A549 (cell line): ENCODE data around the gene PADI4. TPM values are rescaled to one million over a fixed set of nuclear protein-coding genes. Genes with fewer than 3 reads are reported as not detected.

Source experiments
- ATAC-seq, 2 experiments: fragments of 200-7000 bp in 1 of 2; fragments of >200 bp in 1 of 2; cut with Nextera tagmentation in 1 of 2; cut with Tn5 transposase in 1 of 2; 3 replicates each; pipeline versions ENCODE4 v1.8.0 to v1.9.1; 2018 to 2020; ENCODE audit warnings: mild to moderate bottlenecking in 1 of 2, moderate library complexity in 1 of 2
- CTCF ChIA-PET: fragments of 300-600 bp; sonication (Branson Sonifier 250); formaldehyde crosslinking; extraction: SDS; loops from one replicate; lab custom pipeline; 2021; ENCODE audit warnings: antibody characterized with exemption, inconsistent platforms; lab: Yijun Ruan, JAX
- POLR2A ChIA-PET: fragments of 350-600 bp; formaldehyde crosslinking; extraction: SDS; loops from one replicate; lab custom pipeline; 2021; ENCODE audit warnings: antibody characterized with exemption, inconsistent platforms; lab: Yijun Ruan, JAX
- DNase-seq, 2 experiments: peaks; one replicate each; pipeline versions ENCODE4 v3.0.0 to v3.0.0-alpha.2; 2011 to 2016; ENCODE audit warnings: low read depth in 1 of 2, low spot score in 1 of 2
- FAIRE-seq: peaks from 2 replicates; lab custom pipeline; 2011; peaks lifted over from hg19 to GRCh38; lab: Jason Lieb, UNC
- H3K27ac ChIP-seq, 2 experiments: fragments of >200 bp; sonication (Bioruptor Twin); formaldehyde crosslinking; 3 replicates each; pipeline ENCODE4 v1.5.1; 2016 to 2017
- H3K4me1 ChIP-seq: fragments of >200 bp; sonication (Bioruptor Twin); formaldehyde crosslinking; 3 replicates; pipeline ENCODE4 v1.6.1; 2016
- H3K4me2 ChIP-seq: fragments of >200 bp; sonication (Bioruptor Twin); formaldehyde crosslinking; 3 replicates; pipeline ENCODE4 v1.6.1; 2016
- H3K4me3 ChIP-seq: fragments of >200 bp; sonication (Bioruptor Twin); formaldehyde crosslinking; 3 replicates; pipeline ENCODE4 v1.5.1; 2016
- H3K9me3 ChIP-seq: fragments of >200 bp; sonication (Bioruptor Twin); formaldehyde crosslinking; 3 replicates; pipeline ENCODE4 v1.6.1; 2016
- ATOH8 ChIP-seq: fragments of 250-450 bp; sonication (Bioruptor Pico); IDR thresholded peaks from 2 replicates; pipeline ENCODE4 v1.5.0; 2020; ENCODE audit warnings: low read depth, mild to moderate bottlenecking, moderate library complexity
- CBX2 ChIP-seq: fragments of 200-600 bp; sonication (generic); IDR thresholded peaks from 2 replicates; pipeline ENCODE4 v1.6.1; 2016; ENCODE audit warnings: low read depth, mild to moderate bottlenecking, borderline replicate concordance
- CHD2 ChIP-seq: fragments of 150-350 bp; IDR thresholded peaks from 2 replicates; pipeline ENCODE4 v1.6.1; 2014; ENCODE audit warnings: low read length; ENCODE audit not compliant: partially characterized antibody
- ESRRA ChIP-seq: fragments of 150-350 bp; IDR thresholded peaks from 2 replicates; pipeline ENCODE4 v1.6.1; 2014; ENCODE audit warnings: mild to moderate bottlenecking, low read length, borderline replicate concordance
- FOSB ChIP-seq: fragments of 250-450 bp; sonication (Bioruptor Pico); IDR thresholded peaks from 2 replicates; pipeline ENCODE4 v1.5.0; 2020; ENCODE audit warnings: mild to moderate bottlenecking, moderate library complexity
- FOXS1 ChIP-seq: fragments of 250-450 bp; sonication (Bioruptor Pico); IDR thresholded peaks from 2 replicates; pipeline ENCODE4 v1.5.0; 2020; ENCODE audit warnings: mild to moderate bottlenecking, moderate library complexity
- HDAC2 ChIP-seq: fragments of 200-600 bp; sonication (generic); IDR thresholded peaks from 2 replicates; pipeline ENCODE4 v1.6.1; 2016
- HOXA7 ChIP-seq: fragments of 250-450 bp; sonication (Bioruptor Pico); IDR thresholded peaks from 2 replicates; pipeline ENCODE4 v1.5.0; 2020; ENCODE audit warnings: mild to moderate bottlenecking, moderate library complexity
- MAX ChIP-seq: IDR thresholded peaks from 2 replicates; pipeline ENCODE4 v1.6.1; 2012
- MAZ ChIP-seq: fragments of 150-350 bp; IDR thresholded peaks from 2 replicates; pipeline ENCODE4 v1.6.1; 2014; ENCODE audit warnings: antibody characterized with exemption, low read depth, low read length, borderline replicate concordance
- MYC ChIP-seq: IDR thresholded peaks from 2 replicates; pipeline ENCODE4 v1.6.1; 2012; ENCODE audit warnings: mild to moderate bottlenecking, inconsistent platforms, low read length, improper control_type of control experiment, borderline replicate concordance
- NFE2L2 ChIP-seq: fragments of 150-350 bp; conservative IDR thresholded peaks from 2 replicates; pipeline ENCODE4 v1.6.1; 2014; ENCODE audit warnings: low read length
- NPAS2 ChIP-seq: fragments of 250-450 bp; sonication (Bioruptor Pico); IDR thresholded peaks from 2 replicates; pipeline ENCODE4 v1.8.0; 2022; ENCODE audit warnings: mild to moderate bottlenecking, moderate library complexity, borderline replicate concordance
- NR3C1 ChIP-seq: fragments of >200 bp; sonication (Bioruptor Twin); formaldehyde crosslinking; IDR thresholded peaks from 3 replicates; pipeline ENCODE4 v1.6.1; 2017
- PHF8 ChIP-seq: fragments of 200-600 bp; sonication (generic); IDR thresholded peaks from 2 replicates; pipeline ENCODE4 v1.6.1; 2016; ENCODE audit warnings: low read depth, mild to moderate bottlenecking, antibody characterized with exemption, moderate library complexity, borderline replicate concordance
- POLR2A ChIP-seq: IDR thresholded peaks from 2 replicates; pipeline ENCODE4 v1.6.1; 2012; ENCODE audit warnings: mild to moderate bottlenecking, low read length
- POLR2AphosphoS2 ChIP-seq: conservative IDR thresholded peaks from 2 replicates; pipeline ENCODE4 v1.6.1; 2012; ENCODE audit warnings: low read length, improper control_type of control experiment, inconsistent platforms
- SMC3 ChIP-seq: fragments of >200 bp; sonication (Bioruptor Twin); formaldehyde crosslinking; IDR thresholded peaks from 3 replicates; pipeline ENCODE4 v1.6.1; 2018; ENCODE audit warnings: inconsistent platforms
- SREBF2 ChIP-seq: fragments of 450-650 bp; IDR thresholded peaks from 2 replicates; pipeline ENCODE4 v1.6.1; 2014; ENCODE audit warnings: mild to moderate bottlenecking, moderate library complexity
- TP53 ChIP-seq: fragments of 250-450 bp; sonication (Bioruptor Pico); IDR thresholded peaks from 2 replicates; pipeline ENCODE4 v1.5.0; 2021; ENCODE audit warnings: mild to moderate bottlenecking, moderate library complexity
- ZFP36 ChIP-seq: fragments of 450-650 bp; IDR thresholded peaks from 2 replicates; pipeline ENCODE4 v1.6.1; 2014; ENCODE audit warnings: borderline replicate concordance; ENCODE audit not compliant: partially characterized antibody
- WGBS: methylation state at CpG from one replicate; pipeline ENCODE4 v1.1.6; 2017; ENCODE audit errors: missing lambda C conversion rate; 5-methylcytosine and 5-hydroxymethylcytosine counted together
- polyA plus RNA-seq, 4 experiments: library from polyadenylated mRNA; depleted of rRNA in 3 of 4; stranded (reverse); fragments of >200 nt; fragmentation: RNase III in 1 of 4; extraction: RNeasy Plus Mini Kit Qiagen cat#74134 plus additional on column Dnase treatment in 1 of 4; gene quantifications; 2 replicates in 3 of 4; 3 replicates in 1 of 4; pipeline ENCODE4 v1.2.3, GENCODE V29; 2011 to 2017
- TF ChIP-seq, protein P1 (sequence below): fragments of 150-350 bp; IDR thresholded peaks from 2 replicates; pipeline ENCODE4 v1.6.1; 2014; ENCODE audit warnings: low read depth, mild to moderate bottlenecking, low read length
- TF ChIP-seq, protein P2 (sequence below): fragments of >200 bp; sonication (Bioruptor Twin); formaldehyde crosslinking; IDR thresholded peaks from 3 replicates; pipeline ENCODE4 v1.6.1; 2016
- TF ChIP-seq, protein P3 (sequence below): fragments of >200 bp; sonication (Bioruptor Twin); formaldehyde crosslinking; IDR thresholded peaks from 2 replicates; pipeline ENCODE4 v1.6.1; 2016
- TF ChIP-seq, protein P4 (sequence below): IDR thresholded peaks from 2 replicates; pipeline ENCODE4 v1.6.1; 2012

PADI4 gene
- polyA plus RNA-seq, 2 of the 4 experiments (the other 2 are of a cell fraction) = not detected

- no peak for TF ChIP-seq SMC3
- no peak for TF ChIP-seq TP53
- TF ChIP-seq, protein P1, sequence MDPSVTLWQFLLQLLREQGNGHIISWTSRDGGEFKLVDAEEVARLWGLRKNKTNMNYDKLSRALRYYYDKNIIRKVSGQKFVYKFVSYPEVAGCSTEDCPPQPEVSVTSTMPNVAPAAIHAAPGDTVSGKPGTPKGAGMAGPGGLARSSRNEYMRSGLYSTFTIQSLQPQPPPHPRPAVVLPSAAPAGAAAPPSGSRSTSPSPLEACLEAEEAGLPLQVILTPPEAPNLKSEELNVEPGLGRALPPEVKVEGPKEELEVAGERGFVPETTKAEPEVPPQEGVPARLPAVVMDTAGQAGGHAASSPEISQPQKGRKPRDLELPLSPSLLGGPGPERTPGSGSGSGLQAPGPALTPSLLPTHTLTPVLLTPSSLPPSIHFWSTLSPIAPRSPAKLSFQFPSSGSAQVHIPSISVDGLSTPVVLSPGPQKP = no peak
- no peak for TF ChIP-seq POLR2A
These were observed 36.9 kb upstream of the PADI4 start (continued) for GRCh38 chr1:17270891-17271765.

DNA sequence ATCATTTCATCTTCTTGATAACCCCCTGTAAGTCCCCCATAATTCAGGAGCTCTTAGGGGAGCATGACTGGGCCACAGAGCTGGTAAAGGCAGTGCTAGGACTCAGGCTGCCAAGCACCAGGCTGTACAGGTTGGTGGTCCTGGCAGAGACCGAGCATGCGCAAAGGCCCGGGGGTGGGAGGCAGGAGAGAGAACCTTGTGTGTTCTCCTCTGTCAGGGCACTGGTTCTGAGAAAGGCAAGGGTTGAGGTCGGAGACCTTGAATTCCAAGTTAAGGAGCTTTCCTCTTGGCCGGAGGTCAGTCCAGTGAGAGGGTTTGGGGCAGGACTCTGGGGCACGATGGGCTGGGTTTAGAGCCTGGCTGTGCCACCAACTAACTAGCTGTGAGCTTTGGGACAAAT, 35.9 kb upstream of the PADI4 start:
- H3K27ac ChIP-seq = peak overlapping the region in 1 of 2 experiments; percentile 86; a peak in 3 of 6 replicates
- no peak overlapping the region for H3K4me2 ChIP-seq
- DNase-seq = no peak
- no peak for FAIRE-seq
- 89% methylated on average over 4 of the region's 6 CpGs for WGBS
- H3K9me3 ChIP-seq = no peaks in the 10 kb centered on the region
- ChIA-PET CTCF (interaction anchor here (0.6 to 3.4 kb wide), 10 partner anchors 10 to 226 kb away, joined by 3 to 17 read pairs (median 4); no protein-coding TSS in a partner anchor), POLR2A (interaction anchor here (0.7 kb wide), 1 partner anchor 146 kb away, joined by 8 read pairs; no protein-coding TSS in a partner anchor)
- ATAC-seq = no peak
- peaks cover 41% of the 10 kb centered on the region for H3K4me1 ChIP-seq
- no peak overlapping the region for H3K4me3 ChIP-seq
- no peak for TF ChIP-seq MAZ
- TF ChIP-seq, protein P2, sequence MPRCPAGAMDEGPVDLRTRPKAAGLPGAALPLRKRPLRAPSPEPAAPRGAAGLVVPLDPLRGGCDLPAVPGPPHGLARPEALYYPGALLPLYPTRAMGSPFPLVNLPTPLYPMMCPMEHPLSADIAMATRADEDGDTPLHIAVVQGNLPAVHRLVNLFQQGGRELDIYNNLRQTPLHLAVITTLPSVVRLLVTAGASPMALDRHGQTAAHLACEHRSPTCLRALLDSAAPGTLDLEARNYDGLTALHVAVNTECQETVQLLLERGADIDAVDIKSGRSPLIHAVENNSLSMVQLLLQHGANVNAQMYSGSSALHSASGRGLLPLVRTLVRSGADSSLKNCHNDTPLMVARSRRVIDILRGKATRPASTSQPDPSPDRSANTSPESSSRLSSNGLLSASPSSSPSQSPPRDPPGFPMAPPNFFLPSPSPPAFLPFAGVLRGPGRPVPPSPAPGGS = no peak
- no peak for TF ChIP-seq CBX2
- no peak for TF ChIP-seq ATOH8 (CRISPR knock-in tag)

GRCh38 chr1:17272646-17273045, 35.4 kb upstream of the PADI4 start:
- DNase-seq (no peak), FAIRE-seq (no peak), ATAC-seq (no peak)
- Histone ChIP-seq H3K4me2 (no peak overlapping the region), H3K9me3 (no peaks in the 10 kb centered on the region), H3K4me3 (no peak overlapping the region), H3K27ac (peak overlapping the region; percentile 33 to 86; a peak in 4 of 6 replicates), H3K4me1 (peaks cover 46% of the 10 kb centered on the region)
- 78% methylated on average over 4 of the region's 4 CpGs for WGBS
- CTCF ChIA-PET = interaction anchor here (0.9 to 4.6 kb wide), 10 partner anchors 14 to 212 kb away, joined by 3 to 43 read pairs (median 14); no protein-coding TSS in a partner anchor
- POLR2A ChIA-PET = no interaction called here
- no peak for TF ChIP-seq ESRRA
- TF ChIP-seq MAX = no peak
- TF ChIP-seq, protein P3, sequence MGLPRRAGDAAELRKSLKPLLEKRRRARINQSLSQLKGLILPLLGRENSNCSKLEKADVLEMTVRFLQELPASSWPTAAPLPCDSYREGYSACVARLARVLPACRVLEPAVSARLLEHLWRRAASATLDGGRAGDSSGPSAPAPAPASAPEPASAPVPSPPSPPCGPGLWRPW = no peak
- no peak for TF ChIP-seq SREBF2
- no peak for TF ChIP-seq HOXA7 (CRISPR knock-in tag)
- TF ChIP-seq FOSB (CRISPR knock-in tag) = no peak
- no peak for TF ChIP-seq MAZ
- TF ChIP-seq PHF8 = no peak
- no peak for TF ChIP-seq POLR2AphosphoS2
- no peak for TF ChIP-seq FOXS1 (CRISPR knock-in tag)
- no peak for TF ChIP-seq NPAS2 (CRISPR knock-in tag)
- TF ChIP-seq MYC = no peak
- no peak for TF ChIP-seq NR3C1
- TF ChIP-seq HDAC2 = no peak
- TF ChIP-seq NFE2L2 = no peak
- TF ChIP-seq, protein P4, sequence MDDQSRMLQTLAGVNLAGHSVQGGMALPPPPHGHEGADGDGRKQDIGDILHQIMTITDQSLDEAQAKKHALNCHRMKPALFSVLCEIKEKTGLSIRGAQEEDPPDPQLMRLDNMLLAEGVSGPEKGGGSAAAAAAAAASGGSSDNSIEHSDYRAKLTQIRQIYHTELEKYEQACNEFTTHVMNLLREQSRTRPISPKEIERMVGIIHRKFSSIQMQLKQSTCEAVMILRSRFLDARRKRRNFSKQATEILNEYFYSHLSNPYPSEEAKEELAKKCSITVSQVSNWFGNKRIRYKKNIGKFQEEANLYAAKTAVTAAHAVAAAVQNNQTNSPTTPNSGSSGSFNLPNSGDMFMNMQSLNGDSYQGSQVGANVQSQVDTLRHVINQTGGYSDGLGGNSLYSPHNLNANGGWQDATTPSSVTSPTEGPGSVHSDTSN = no peak
- no peak for TF ChIP-seq CHD2
- TF ChIP-seq ZFP36 = no peak
- TF ChIP-seq SMC3 = no peak
